ENCODE measurements around the gene SENP1.

SENP1 gene

DNA sequence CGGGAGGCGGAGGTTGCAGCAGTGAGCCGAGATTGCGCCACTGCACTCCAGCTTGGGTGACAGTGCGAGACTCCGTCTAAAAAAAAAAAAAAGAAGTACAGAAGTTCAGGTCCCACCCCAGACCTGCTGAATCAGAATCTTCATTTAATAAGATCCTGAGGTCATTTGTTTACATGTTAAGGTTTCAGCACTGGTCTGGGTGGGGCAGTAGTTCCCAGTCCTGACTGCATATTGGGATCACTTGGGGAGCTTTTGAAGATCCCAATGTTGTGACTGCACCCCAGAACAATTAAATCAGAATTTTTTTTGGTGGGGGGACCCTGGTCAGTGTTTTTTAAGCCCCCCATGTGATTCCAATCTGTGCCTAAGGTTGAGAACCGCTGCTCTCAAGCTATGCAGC is 89.9 kb downstream of the SENP1 start:
- no peak for DNase-seq

DNA sequence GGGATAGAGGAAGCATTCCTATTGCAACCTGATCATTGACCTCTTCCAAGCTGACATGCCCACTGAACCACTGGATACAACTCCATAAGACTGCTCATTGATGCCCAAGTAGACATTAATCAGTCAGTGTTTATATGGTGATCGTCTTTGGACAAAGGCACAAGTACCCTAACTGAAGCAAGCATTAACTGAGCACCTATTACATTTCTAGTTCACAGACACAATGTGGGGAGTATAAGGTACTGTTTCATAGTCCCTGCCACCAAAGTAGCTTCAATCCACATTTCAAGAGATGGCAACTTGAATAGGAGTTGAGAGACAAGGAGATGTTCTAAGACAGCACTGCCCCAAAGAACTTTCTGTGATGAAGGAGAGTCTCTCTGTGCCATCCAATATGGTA is 90.8 kb downstream of the SENP1 start:
- DNase-seq, result no peak

DNA sequence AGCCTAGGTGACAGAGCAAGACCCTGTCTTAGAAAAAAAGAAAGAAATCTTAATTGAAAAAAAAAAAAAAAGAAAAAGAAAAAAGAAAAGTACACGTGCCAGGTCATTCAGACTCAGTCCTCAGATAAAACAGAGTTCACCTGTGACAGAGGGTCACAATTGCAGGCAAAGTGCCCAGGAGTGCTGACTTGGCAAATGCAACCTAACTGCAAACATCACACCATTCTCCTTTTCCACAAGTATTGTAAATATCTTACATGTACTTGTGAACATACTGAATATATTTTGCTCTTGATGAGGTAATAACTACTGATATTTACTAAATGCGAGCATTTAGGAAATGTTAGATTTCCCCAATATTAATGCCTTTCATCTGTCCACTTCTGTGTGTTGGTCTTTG is 92.6 kb downstream of the SENP1 start:
- no peak for DNase-seq

DNA sequence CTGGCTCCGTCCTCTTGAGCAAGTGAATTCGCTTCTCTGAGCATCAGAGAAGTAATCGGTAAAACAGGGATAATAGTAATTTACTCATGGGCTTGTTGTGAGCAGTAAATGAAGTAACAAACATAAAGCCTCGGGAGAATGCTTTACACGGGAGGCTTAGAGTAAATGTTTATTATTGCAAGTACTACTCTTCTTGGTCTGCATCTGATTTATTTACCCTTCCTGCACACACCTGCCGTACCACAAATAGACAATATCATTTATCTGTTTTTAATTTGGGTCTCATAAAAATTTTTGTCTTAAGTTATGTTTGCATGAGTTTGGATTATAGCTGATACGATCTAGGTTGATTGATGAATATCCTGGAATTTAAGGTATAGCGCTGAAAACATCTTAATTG is 93.8 kb downstream of the SENP1 start:
- DNase-seq, result no peak

DNA sequence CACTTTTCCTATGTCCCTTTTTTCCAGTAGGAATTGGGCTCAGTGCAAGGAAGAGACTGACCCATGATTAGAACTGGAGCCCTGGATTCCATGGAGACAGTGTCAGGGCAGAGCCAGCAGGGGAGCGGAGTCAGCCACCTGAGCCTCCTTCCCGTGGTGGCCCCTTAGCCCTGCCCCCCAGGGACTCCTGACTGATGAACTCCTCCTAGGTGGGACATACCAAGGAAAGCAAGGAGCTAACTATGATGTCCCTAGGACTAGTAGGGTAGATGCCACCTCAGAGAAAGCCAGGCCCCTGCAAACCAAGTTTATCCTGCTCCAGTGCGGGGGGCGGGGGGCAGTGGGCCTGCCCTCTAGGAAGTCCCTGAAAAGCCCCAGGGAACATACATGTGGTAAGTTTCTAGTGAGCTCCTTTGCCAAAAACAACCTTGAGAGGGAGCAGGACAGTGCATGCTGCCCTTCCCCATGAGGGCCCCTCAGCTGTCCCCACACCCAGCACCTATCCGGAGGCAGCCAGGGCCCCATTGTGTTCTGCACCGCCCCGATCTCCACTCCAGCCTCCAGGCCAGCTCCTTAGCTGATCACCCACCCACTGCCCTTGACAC is 95.4 kb downstream of the SENP1 start:
- DNase-seq, result no peak

DNA sequence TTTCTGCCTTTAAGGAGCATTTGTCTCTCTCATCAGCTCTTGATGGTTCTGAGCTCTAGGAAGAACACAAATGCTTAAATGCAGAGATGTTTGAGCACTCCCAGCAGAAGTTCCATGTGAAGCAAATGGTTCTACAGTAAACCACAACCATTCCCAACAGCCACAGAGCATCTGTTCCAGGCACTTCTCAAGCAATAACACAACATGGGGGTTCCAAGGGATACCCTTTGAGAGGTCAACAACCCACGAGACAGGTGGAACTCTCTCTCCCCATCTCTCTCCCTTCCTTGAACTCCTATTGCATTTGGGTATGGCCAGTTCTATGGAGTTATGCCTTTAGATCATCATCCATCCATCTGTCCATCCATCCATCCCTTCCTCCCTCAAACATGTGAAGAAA is 96.4 kb downstream of the SENP1 start:
- DNase-seq, result no peak

DNA sequence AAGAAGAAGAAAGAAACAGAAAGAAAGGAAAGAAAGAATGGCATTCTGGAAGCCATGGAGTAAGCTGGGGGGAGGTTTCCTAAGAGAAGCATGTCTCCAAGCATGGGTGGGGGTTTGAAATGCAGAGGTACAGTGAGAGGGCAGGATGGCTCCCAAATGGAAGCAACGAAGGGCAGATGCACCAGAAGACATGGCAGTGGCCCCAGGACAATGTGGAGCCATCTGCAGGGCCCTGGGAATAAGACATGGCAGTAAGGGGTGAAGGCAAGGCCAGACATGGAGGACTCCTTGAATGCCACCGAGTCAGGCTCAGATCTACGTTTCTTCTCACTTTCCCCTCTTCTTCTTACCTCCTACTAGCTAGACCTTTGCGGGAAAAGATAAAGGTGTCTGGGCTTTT is 96.9 kb downstream of the SENP1 start:
- no peak for DNase-seq

DNA sequence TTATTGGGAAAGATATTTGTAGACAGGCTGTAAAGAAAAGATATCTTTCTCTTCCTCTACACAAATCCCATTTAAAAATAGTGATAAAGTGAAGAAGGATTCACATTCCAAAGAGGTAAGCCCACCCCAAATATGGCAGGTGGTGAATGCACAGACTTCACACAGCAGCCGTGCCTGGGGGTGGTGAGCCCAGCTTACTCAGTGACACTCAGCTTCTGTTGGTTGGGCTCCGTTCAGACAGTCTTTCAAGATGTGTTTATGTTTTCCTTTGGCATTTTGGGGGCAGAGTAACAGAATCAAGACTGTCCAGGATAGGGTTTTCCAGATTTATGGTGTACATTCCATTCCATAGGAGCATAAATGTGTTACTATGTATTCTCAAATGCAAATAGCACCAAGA is 97.5 kb downstream of the SENP1 start:
- DNase-seq, result no peak

DNA sequence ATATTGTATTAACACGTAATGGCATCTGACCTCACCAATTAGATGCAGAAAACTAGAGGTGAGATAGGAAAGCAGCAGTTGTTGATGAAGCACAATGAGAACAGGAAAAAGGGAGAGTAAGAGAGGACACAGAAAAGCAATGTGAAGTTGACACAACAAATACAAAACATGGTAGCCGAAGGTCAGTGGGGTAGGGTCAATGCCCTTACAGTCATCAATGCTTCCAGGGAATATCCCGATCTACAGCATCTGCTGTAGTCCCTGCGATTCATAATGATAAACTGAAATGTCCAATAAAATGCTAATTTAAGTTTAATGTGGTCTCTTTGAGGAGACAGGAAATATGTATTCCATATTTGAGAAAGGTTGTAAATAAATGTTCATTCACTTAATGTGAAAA is 98.7 kb downstream of the SENP1 start:
- DNase-seq, result no peak

DNA sequence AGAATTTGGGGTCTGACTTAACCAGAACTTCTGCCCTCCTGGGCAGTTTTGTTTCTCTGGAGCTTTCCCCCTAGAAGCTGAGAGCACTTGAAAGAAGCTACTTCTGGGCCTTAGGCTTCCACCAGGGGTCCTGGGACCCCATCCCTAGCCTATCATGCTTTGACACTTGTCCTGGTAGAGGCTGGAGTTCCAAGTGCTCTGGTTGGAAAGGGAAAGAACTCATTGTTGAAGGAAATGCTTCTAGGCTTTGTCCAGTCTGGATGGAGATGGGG is 100.2 kb downstream of the SENP1 start:
- DNase-seq, result no peak

DNA sequence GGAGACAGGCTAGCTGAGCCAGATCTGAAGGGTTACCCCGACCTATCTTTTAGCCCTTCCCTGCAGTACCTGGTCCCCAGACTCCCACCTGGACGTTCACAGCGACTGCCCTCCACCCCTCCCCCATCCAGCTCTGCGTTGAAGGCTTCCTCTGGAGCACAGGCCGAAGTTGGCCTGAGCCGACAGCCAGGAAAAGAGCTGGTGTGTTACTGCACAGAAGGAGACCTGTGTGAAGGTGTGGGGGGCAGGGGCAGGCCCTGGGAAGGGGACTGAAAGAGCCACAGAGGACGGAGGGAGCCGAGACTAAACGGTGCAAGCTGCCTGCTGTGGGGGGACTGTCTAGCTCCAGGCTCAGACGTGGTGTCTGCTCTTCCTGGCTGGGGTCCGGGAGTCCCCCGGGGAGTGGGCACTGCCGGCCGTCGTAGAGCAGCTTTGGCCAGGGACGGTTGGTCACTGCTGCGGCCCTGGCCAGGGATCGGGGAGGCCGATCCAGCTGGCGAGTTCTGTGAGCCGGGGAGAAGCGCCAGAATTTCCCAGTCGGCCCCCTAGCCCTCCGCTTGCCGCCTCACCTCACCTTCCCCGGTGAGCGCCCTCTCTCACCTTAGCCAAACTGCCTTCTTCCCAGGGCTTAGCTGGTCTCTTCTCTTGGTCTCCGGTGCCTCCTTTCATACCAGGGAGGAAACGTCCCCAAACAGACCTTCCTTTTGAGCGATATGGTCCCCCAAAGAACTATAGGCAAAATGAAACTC is 100.7 kb downstream of the SENP1 start:
- no peak for DNase-seq

DNA sequence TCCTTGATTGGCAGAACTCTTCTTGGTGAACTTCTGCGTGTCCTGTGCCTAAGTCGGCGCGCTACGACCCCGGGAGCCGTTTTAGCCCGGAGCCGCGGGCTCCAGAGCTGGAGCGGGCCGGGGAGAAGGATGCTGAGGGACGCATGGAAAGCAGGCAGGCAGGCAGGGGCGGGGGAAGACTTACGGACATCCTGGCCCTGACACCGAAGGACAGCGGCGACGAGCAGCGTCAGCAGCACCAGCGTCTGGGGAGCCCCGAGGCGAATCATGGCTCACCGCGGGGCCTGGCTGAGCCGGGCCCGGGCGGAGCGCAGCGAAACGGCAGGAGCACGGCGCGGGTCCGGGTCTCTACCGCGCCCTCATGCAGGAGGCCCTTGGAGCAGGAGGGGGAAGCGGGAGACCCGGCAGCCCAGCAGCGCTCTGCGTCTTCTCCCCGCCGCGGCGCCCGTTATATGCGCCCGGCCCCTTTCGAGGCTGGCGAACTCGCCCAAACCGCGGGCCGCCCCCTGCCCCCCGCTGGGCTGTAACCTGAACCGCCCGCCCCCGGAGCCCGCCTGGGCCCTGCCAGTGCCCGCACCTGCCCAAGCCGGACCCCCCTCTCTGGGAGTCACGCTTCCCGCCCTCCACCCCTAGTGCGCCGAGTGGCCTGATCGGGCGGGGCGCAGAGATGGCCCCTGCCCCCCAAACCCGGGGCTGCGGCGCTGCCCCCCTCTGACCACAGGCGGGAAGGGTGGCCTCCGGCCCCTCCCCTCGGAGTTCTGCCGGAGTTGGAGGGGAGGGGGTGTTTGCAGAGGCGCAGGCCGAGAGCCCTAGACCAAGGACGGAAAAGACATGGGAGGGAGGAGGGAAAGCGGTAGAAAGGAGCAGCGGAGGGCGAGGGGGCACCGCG is 101.6 kb downstream of the SENP1 start, which contains the start of gene COL2A1:
Gene COL2A1 (minus strand): TSS at position 424 of the 889 bp plus-strand sequence. CDS start 155 bp downstream, at position 269.
- peak; percentile 69 for DNase-seq

DNA sequence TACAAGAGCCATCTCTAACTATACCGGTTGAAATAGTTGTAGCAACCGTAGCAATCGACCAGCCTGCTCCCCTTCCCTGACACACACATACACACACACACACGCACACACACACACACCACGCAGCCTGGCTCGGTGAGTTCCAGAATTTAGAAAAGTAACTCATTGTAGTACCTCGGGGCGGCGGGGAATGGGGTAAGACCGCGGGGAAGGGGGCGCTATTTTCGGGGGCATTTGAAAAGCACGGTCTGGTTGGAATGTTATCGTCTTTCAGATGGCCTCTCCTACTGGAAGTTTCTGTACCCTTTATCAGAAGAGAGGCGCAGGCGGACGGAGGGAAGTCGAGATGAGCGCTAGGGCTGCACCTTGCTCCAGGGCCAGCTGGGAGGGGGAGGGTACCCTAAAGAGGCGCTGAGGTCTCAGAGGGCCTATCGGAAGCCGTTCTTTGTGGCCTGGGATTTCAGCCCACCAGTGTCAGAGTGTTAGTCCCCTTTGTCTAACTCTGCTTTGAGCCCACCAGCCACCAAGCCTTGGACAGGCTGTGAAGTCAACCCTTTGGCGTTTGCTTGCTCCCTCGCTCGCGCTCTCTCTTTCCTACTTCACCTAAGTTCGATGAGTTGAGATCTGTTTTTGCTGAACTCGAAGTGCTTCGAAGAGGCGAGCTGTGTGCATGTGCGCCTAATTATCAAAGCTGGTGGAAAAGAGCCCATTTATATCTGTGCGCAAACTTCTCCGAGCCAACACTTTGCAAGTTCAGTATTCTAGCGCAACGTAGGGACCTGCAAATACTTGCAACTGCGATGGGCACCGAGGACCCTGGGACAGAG is 102.4 kb downstream of the SENP1 start:
- DNase-seq, result peak; percentile 68

DNA sequence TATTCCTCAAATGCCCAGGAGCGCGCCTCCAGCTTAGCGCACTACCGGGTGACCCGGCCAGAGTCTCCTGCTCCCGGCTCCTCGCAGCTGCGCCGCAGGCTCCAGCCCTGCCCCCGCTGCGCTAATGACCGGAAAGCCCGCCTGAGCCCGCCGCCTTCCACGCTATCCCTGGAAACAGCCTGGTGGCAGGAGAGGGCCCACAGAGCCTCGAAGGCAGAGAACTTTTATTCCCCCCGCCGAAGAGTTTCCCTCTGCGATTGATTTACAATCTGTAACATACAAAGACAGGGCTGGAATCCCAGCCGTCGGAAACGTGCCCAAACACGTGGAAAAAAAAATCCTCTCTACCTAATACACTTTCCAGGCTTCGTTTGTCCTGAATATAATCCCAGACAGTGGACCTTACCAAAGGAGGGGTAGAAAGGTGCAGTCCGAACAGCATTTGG is 103.1 kb downstream of the SENP1 start:
- DNase-seq, result no peak

DNA sequence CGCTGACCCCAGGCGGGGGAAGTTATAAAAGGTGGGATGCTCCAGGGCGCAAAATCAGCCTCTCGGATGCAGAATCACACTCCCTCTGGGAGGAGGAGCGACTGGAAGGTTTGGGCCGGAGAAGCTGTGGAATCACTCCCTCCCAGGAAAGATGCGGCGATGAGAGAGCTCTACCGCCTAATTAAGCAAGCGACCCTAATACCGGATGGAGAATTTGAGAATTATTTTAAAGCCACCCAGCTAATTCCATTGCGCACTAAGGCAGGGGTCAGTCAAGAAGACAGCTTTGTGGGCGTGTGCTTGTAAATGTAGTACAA is 103.5 kb downstream of the SENP1 start:
- DNase-seq, result no peak

DNA sequence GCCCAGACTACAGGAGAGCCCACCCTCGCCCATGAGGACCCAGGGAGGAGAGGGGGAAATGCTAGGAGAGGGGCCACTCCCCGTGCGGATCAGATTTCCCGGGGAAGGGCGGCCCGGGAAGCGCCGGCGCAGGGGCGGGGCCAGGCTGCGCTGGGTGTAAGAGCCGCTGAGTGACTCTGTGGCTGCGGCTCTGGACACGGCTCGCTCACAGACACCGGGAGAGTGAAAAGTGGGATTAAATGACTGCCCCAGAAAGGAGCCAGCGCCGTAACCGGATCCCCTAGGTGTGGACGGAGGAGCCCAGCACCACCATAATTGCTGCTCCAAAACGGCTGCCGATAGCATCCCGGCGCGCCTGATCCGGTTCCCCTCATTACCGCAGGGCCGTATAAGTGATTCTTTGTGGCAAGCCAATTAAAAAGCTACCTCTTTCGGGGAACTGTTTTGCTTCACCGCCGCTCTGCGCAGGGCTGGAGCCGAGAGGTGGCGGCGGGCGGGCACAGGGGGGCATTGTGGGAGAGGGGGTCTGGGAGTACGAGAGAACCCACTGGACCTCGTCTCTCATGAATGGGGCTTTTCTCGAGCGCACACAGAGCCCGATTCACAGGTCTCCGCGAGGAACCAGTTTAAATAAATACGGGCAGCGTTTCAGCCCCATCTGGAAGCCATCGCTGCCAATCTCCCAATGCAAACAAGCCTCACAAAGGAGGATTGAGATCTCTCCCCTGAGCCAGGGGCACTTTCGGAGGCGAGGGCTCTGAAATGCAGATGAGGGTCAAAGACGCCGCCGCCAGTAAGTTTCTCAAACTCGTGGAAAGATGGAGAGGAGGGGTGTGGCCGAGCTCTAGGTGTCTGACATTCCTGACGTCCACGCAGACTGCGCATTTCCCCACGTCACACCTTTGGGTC is 104.1 kb downstream of the SENP1 start:
- DNase-seq, result no peak

DNA sequence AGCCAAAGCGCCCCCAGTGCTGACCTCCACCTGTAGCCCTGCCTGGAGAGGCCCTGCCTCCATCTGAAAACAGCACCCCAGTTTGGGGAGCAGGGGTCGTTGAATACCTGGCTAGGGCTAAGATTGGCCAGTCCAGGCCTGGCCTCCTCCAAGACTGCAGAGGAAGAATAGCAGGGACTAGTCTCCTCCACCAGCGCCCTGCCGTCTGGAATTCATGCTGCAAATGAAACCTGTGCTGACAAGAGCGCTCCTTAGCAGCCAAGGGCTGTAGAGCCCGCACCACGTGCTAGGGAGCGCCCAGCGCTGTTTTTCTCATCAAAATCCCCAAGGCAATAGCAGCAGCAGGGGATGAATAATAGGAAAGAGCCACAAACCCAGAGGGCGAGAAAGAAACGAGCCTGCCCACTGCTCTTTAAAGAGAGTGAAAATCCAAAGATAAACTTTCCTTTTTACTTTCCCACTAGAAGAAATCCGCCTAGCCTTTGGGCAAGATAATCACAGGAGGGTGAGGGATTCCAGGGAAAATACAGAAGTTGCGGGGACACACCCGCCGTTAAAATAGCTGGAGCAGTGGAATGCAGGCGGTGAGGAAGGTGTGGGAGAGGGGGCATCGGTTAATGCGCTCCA is 104.9 kb downstream of the SENP1 start:
- DNase-seq, result no peak

DNA sequence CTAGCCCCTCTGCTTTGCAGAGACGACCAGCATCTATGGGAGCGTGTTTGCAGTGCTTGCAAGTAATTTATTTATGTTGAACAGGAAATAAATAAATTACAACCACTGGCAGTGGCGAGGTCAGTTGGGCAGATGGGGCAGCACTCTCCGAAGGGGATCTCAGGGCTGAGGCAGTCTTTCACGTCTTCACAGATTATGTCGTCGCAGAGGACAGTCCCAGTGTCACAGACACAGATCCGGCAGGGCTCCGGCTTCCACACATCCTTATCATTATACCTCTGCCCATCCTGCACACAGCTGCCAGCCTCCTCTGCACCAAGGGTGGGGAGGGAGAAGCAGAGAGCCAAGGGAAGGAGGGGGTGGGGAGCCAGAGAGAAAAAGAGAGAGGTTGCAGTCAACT is 106.1 kb downstream of the SENP1 start:
- DNase-seq, result no peak

DNA sequence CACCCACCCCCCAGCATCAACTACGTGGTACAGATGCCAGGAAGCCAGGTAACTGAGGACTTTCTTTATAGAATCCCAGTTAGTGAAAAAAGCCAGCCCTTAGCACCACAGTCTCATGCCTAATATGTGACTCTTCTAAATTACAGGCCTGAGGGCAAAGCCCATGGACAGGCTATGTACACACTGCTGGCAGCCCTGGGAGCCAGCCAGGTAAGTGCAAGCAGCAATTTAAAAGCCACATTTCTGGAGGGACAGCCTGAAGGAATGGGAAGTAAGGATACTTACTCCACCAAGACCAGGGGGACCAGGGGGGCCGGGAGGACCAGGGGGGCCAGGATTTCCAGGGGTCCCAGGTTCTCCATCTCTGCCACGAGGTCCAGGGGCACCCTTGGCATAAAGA is 108.6 kb downstream of the SENP1 start:
- no peak for DNase-seq

DNA sequence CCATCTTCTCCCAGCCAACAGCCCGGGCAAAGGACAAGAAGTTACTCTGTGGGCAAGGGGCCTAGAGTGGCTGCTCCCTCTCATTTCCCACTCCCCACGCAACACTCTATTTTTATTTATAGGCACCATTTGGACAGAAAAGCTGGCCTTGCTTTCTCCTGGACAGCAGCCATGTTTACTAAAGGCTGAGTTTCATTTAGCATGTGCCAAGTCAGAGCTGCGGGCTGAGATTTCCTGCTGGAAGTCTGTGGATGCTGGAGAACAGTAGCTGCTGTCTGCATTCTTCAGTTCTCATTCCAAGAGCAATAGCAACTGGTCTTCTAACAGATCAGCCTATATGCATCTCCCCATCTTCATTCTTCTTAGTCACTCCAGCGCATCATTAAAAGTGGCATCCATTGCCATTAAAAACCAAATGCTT is 109.9 kb downstream of the SENP1 start:
- no peak for DNase-seq

DNA sequence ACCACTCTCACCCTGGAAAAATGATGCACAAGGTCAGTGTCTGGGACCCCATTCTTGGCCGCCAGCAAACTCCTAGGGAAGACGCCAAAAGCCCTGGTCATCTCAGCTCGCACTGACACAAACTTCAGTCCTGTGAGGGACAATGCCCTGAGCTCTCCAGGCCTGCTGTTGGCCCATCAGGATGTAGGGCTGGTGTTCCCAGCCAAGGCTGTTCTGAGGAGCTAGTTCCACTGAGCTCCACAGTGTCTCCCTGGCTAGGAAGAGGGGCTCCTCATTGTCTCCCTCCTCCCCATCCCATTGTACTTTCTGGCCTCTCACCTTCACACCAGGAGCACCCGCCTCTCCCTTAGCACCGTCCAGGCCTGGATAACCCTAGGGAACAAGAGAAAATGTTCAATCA is 112.4 kb downstream of the SENP1 start:
- no peak for DNase-seq

All from activated CD8-positive, alpha-beta memory T cell treated with anti-CD3 and anti-CD28 coated beads for 24 hours (primary cell).